VCaP (cell line): ENCODE measurements around the gene NUP37.

ENCODE experiments used
- H3K27ac ChIP-seq: fragments of 450-650 bp; 2 replicates; pipeline ENCODE4 v1.5.1; 2017
- TF ChIP-seq, protein P1 (sequence below): fragments of 450-650 bp; conservative IDR thresholded peaks from 2 replicates; pipeline ENCODE4 v1.5.1; 2017; ENCODE audit warnings: mild to moderate bottlenecking, moderate library complexity

The NUP37 gene

DNA sequence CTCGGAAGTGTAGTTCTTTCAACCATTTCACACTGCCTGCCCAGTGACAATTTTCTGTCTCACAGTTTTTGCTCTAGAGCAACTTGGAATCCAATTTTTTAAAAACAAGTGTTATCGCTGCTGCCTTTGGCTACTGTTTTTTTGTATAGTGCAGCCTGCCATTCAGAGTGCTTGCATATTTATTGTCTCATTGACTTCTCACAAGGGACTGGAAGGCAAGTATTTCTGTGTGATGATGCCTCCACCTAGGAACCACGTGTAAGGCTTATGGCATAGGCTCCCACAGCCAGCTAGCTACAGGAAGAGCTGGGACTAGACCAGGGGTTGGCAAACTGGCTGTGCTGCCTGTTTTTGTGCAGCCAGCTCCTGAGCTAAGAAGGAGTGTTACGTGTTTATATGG, 972 bp upstream of the NUP37 start:
- peak overlapping the region; percentile 88 for H3K27ac ChIP-seq
- TF ChIP-seq, protein P1, sequence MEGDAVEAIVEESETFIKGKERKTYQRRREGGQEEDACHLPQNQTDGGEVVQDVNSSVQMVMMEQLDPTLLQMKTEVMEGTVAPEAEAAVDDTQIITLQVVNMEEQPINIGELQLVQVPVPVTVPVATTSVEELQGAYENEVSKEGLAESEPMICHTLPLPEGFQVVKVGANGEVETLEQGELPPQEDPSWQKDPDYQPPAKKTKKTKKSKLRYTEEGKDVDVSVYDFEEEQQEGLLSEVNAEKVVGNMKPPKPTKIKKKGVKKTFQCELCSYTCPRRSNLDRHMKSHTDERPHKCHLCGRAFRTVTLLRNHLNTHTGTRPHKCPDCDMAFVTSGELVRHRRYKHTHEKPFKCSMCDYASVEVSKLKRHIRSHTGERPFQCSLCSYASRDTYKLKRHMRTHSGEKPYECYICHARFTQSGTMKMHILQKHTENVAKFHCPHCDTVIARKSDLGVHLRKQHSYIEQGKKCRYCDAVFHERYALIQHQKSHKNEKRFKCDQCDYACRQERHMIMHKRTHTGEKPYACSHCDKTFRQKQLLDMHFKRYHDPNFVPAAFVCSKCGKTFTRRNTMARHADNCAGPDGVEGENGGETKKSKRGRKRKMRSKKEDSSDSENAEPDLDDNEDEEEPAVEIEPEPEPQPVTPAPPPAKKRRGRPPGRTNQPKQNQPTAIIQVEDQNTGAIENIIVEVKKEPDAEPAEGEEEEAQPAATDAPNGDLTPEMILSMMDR = no peak

DNA sequence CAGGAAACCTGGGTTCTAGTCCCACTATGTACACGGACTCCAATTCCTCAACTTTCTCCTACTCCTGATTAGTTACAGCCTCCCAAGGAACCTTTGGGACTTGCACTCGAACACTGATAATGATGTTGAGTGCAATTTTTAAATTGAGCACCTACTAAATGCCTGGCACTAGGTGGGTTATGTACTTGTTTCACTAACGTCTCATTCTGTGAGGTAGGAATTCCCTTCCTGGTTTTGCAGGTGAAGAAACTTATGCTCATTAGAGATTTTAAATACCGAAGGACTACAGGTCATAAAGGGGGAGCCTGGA, 605 bp upstream of the NUP37 start:
- peak overlapping the region; percentile 88 for H3K27ac ChIP-seq

DNA sequence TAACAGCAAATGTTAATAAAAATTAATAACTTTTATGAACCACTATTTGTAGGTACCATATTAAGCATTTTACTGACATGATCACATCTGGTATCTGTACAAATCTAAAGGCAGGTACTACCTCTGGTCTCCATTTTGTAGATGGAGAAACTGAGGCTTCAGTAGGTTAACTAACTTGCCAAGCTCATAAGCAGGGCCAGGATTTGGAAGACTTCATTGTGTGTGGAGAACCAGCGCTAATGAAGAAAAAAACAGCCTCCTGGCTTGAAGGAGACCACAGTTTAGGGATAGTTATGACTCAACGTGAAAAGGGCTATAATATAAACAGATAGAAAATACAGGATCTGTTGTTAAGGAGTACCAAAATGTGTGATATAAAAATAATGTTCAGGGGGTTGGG, 1.0 kb downstream of the NUP37 start:
- peak overlapping the region; percentile 88 for H3K27ac ChIP-seq
- TF ChIP-seq, protein P1 = no peak

More for the DNA sequence above, 605 bp upstream of the NUP37 start:
- TF ChIP-seq, protein P1 = no peak

DNA sequence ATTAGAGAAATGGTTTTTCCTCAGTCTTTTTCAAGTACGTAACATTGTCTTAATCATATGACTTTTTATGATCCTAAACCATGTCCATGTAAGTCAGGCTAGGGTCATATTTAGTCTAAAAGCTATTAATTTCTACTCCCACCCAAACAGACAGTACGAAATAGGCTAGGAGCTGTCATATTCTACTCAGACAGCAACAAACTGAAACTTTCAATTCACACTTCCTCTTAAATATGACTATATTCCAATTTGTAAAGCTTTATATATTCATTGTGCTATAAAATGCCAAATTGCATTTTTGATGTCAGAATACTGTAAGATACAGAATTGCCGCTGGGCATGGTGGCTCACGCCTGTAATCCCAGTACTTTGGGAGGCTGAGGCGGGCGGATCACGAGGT, 3.5 kb downstream of the NUP37 start:
- H3K27ac ChIP-seq = peak overlapping the region; percentile 52; the same call in 1 of the 2 replicates
- TF ChIP-seq, protein P1 = no peak

DNA sequence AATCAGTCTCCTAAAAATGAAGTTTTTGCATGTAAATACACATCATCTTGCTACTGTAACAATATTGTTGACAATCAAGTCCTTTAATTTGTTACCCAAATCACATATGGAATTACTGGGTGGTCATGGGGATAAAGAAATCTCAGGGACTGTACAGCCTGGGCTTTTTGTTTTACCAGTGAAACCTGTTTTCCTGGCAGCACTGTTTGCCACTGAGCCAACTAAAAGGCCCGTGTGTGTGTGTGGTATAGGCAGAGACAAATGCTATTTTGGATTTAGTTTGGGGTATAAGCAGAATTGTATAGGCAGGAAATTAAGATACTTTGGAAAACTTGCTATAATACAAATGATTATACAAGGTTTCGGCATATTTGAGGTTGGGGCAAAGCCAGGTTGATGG, 5.7 kb downstream of the NUP37 start:
- H3K27ac ChIP-seq = peak overlapping the region; percentile 52

DNA sequence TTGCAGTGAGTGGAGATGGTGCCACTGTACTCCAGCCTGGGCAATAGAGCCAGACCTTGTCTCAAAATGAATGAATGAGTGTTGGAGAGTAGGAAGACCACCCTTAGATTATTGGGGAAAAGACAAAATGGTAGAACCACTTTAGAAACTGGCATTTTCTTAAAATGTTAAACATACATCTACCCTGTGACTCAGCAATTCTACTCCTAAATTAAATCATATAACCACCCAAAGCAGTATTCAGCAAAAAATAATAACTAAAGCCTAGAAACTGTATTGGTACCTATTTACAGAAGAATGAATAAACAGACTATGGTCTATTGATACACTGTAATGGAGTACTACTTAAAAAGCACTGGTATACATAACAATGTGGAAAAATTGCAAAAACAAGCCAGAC, 9.1 kb downstream of the NUP37 start:
- TF ChIP-seq, protein P1 = no peak

More for the DNA sequence above, 5.7 kb downstream of the NUP37 start:
- TF ChIP-seq, protein P1 = no peak

DNA sequence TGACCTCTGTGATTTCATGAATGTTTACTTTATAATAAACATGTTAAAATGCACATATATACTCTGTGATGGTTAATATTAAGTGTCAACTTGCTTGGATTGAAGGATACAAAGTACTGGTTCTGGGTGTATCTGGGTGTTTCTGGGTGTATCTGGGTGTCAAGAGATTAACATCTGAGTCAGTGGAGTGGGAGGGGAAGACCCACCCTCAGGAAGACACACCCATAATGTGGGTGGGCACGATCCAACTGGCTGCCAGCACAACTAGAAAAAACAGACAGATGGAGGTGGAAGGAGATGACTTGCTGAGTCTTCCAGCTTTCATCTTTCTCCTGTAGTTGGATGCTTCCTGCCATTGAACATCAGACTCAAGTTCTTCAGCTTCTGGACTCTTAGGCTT, 11.9 kb downstream of the NUP37 start:
- TF ChIP-seq, protein P1 = no peak
- no peak overlapping the region for H3K27ac ChIP-seq

More for the DNA sequence above, 9.1 kb downstream of the NUP37 start:
- H3K27ac ChIP-seq = no peak overlapping the region

DNA sequence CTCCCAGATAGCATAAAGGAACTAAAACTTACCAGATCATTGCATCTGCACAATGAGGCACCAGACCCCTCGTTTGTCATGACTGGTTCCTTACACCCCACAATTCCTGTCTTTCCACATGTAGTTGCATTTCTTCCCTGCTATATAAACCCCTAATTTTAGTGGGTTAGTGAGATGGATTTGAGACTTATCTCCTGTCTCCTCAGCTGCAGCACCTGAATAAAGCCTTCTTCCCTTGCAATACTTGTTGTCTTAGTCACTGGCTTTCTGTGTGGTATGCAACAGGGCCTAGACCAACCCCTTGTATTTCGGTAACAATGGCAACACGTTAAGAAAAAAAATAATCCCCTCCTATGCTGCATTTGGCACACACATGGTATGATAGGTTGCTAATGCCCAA, 13.0 kb downstream of the NUP37 start:
- H3K27ac ChIP-seq = no peak overlapping the region
- TF ChIP-seq, protein P1 = no peak
